GM23248 (cell line): ENCODE measurements around the gene ZNF148. TPM values are rescaled to one million over a fixed set of nuclear protein-coding genes. Genes with fewer than 3 reads are reported as not detected.

Experiments used
- DNase-seq: peaks from one replicate; pipeline ENCODE4 v3.0.0-alpha.2; 2015
- H2AFZ ChIP-seq: fragments of 200-600 bp; sonication (generic); 2 replicates; pipeline ENCODE4 v1.6.1; 2016; ENCODE audit warnings: antibody characterized with exemption
- H3F3A ChIP-seq: fragments of 200-600 bp; sonication (generic); 2 replicates; pipeline ENCODE4 v1.6.1; 2016; ENCODE audit warnings: mild to moderate bottlenecking, antibody characterized with exemption, mixed run types; ENCODE audit not compliant: insufficient read depth
- H3K27ac ChIP-seq: fragments of 200-600 bp; sonication (generic); 2 replicates; pipeline ENCODE4 v1.5.1; 2016; ENCODE audit warnings: mild to moderate bottlenecking
- H3K27me3 ChIP-seq: fragments of 200-600 bp; sonication (generic); replicated peaks from 2 replicates; pipeline ENCODE4 v1.6.1; 2016; ENCODE audit warnings: mild to moderate bottlenecking; ENCODE audit not compliant: insufficient read depth
- H3K36me3 ChIP-seq: fragments of 200-600 bp; sonication (generic); 2 replicates; pipeline ENCODE4 v1.6.1; 2016; ENCODE audit warnings: low read depth, mild to moderate bottlenecking
- H3K4me1 ChIP-seq: fragments of 200-600 bp; sonication (generic); 2 replicates; pipeline ENCODE4 v1.6.1; 2016; ENCODE audit warnings: mild to moderate bottlenecking; ENCODE audit not compliant: insufficient read depth
- H3K4me2 ChIP-seq: fragments of 200-600 bp; sonication (generic); one replicate; pipeline ENCODE4 v1.6.1; 2016; ENCODE audit warnings: mild to moderate bottlenecking; ENCODE audit not compliant: unreplicated experiment
- H3K4me3 ChIP-seq: fragments of 200-600 bp; sonication (generic); 2 replicates; pipeline ENCODE4 v1.5.1; 2016; ENCODE audit warnings: mild to moderate bottlenecking
- H3K79me2 ChIP-seq: fragments of 200-600 bp; sonication (generic); 2 replicates; pipeline ENCODE4 v1.6.1; 2016; ENCODE audit warnings: mild to moderate bottlenecking; ENCODE audit not compliant: insufficient read depth
- H3K9ac ChIP-seq: fragments of 200-600 bp; sonication (generic); 2 replicates; pipeline ENCODE4 v1.6.1; 2016; ENCODE audit warnings: mild to moderate bottlenecking
- H3K9me2 ChIP-seq: fragments of 200-600 bp; sonication (generic); 2 replicates; pipeline ENCODE4 v1.6.1; 2016; ENCODE audit warnings: mixed run types, mild to moderate bottlenecking, moderate library complexity; ENCODE audit not compliant: insufficient read depth
- H3K9me3 ChIP-seq: fragments of 200-600 bp; sonication (generic); one replicate; pipeline ENCODE4 v1.6.1; 2017; ENCODE audit warnings: low read depth
- H4K20me1 ChIP-seq: fragments of 200-600 bp; sonication (generic); 2 replicates; pipeline ENCODE4 v1.6.0; 2016; ENCODE audit not compliant: insufficient read depth
- EZH2 ChIP-seq: fragments of 200-600 bp; sonication (generic); IDR thresholded peaks from 2 replicates; pipeline ENCODE4 v1.6.1; 2018; ENCODE audit warnings: antibody characterized with exemption, mild to moderate bottlenecking; ENCODE audit not compliant: insufficient read depth, poor library complexity, severe bottlenecking
- EZH2phosphoT487 ChIP-seq: fragments of 200-600 bp; sonication (generic); IDR thresholded peaks from 2 replicates; pipeline ENCODE4 v1.6.1; 2018; ENCODE audit warnings: antibody characterized with exemption, moderate library complexity, mild to moderate bottlenecking, low read depth; ENCODE audit not compliant: insufficient read depth
- WGBS, 2 experiments: methylation state at CpG; one replicate each; pipeline ENCODE4 v1.1.6; 2015 to 2017; ENCODE audit warnings: low lambda C conversion rate in 2 of 2, low coverage in 1 of 2; ENCODE audit errors: missing lambda C conversion rate in 2 of 2; 5-methylcytosine and 5-hydroxymethylcytosine counted together
- in situ Hi-C: fragments of 300-500 bp; cut with MboI; formaldehyde crosslinking; loops from 2 replicates; pipeline ENCODE4 v1.15.0; 2020
- polyA plus RNA-seq: library from polyadenylated mRNA; unstranded; fragments of >200 nt; fragmentation: Nextera tagmentation; extraction: Ambion mirVana; gene quantifications from 2 replicates; pipeline ENCODE4 v1.2.1, GENCODE V29; 2016
- total RNA-seq: library from RNA; depleted of rRNA; stranded (reverse); fragments of >200 nt; shearing (Covaris generic); gene quantifications from 2 replicates; pipeline ENCODE4 v1.2.3, GENCODE V29; 2014

Gene ZNF148
- total and polyA plus RNA-seq, 2 experiments from 2014 or later, result 33.1 to 50.3 TPM

- no peak overlapping the region for H3K4me2 ChIP-seq
- TF ChIP-seq EZH2, result no peak
- TF ChIP-seq EZH2phosphoT487, result no peak
Measured at GRCh38 chr3:125302932-125303331, 72.2 kb downstream of the ZNF148 start.

GRCh38 chr3:125300416-125300815, 74.7 kb downstream of the ZNF148 start:
- Histone ChIP-seq H3K4me1 (peaks cover 20% of the 10 kb centered on the region), H3K27ac (peak overlapping the region; percentile 72)
- TF ChIP-seq EZH2 (no peak), EZH2phosphoT487 (no peak)

More at GRCh38 chr3:125302932-125303331, 72.2 kb downstream of the ZNF148 start:
- Histone ChIP-seq H3K4me3 (no peak overlapping the region), H3K36me3 (no peaks in the 10 kb centered on the region), H3K9ac (no peak overlapping the region), H4K20me1 (no peaks in the 10 kb centered on the region), H3K27ac (no peak overlapping the region), H3K9me2 (no peaks in the 10 kb centered on the region), H3K9me3 (no peaks in the 10 kb centered on the region), H2AFZ (no peak overlapping the region), H3K27me3 (no peaks in the 10 kb centered on the region), H3K79me2 (peaks cover 94% of the 10 kb centered on the region), H3F3A (peaks cover 19% of the 10 kb centered on the region), H3K4me1 (peaks cover 20% of the 10 kb centered on the region)
- no peak for DNase-seq
- WGBS, 2 experiments, result 88% methylated on average over 3 of the region's 3 CpGs
- in situ Hi-C loops, result no loop called here

GRCh38 chr3:125294411-125294810, 80.7 kb downstream of the ZNF148 start:
- Histone ChIP-seq H3K4me3 (no peak overlapping the region), H3K36me3 (0 out of 2 replicates have a peak, but pooled peaks cover 4% of the 10 kb centered on the region), H2AFZ (no peak overlapping the region), H4K20me1 (peaks cover 5% of the 10 kb centered on the region; the same call in 1 of the 2 replicates), H3K79me2 (peaks cover 99% of the 10 kb centered on the region), H3K4me2 (no peak overlapping the region), H3K27ac (no peak overlapping the region), H3K9me3 (no peaks in the 10 kb centered on the region), H3K9me2 (no peaks in the 10 kb centered on the region), H3K9ac (no peak overlapping the region), H3K27me3 (no peaks in the 10 kb centered on the region), H3F3A (peaks cover 5% of the 10 kb centered on the region), H3K4me1 (peaks cover under 1% of the 10 kb centered on the region; the same call in 1 of the 2 replicates)
- TF ChIP-seq EZH2 (no peak), EZH2phosphoT487 (no peak)
- DNase-seq, result no peak
- in situ Hi-C loops, result no loop called here

More at GRCh38 chr3:125300416-125300815, 74.7 kb downstream of the ZNF148 start:
- peak; percentile 89 for DNase-seq
- 5 to 6% methylated on average over 3 of the region's 3 CpGs for WGBS, 2 experiments
- Histone ChIP-seq H3K4me3 (peak overlapping the region; percentile 55), H3K36me3 (no peaks in the 10 kb centered on the region), H3K9me3 (no peaks in the 10 kb centered on the region), H4K20me1 (no peaks in the 10 kb centered on the region), H3K9ac (peak overlapping the region; percentile 31), H3K27me3 (no peaks in the 10 kb centered on the region), H3F3A (peaks cover 19% of the 10 kb centered on the region), H2AFZ (no peak overlapping the region), H3K4me2 (peak overlapping the region; percentile 68), H3K79me2 (peaks cover 94% of the 10 kb centered on the region), H3K9me2 (no peaks in the 10 kb centered on the region)
- in situ Hi-C loops, result no loop called here

GRCh38 chr3:125292015-125292414, 83.1 kb downstream of the ZNF148 start:
- in situ Hi-C loops, result no loop called here
- Histone ChIP-seq H3K27me3 (no peaks in the 10 kb centered on the region), H3K9me2 (no peaks in the 10 kb centered on the region), H3K4me2 (no peak overlapping the region), H4K20me1 (peaks cover 5% of the 10 kb centered on the region; the same call in 1 of the 2 replicates), H3K9me3 (no peaks in the 10 kb centered on the region), H3F3A (no peaks in the 10 kb centered on the region), H3K4me1 (no peaks in the 10 kb centered on the region), H3K79me2 (peaks cover 100% of the 10 kb centered on the region), H2AFZ (no peak overlapping the region), H3K4me3 (no peak overlapping the region), H3K36me3 (peaks cover 15% of the 10 kb centered on the region; the same call in 1 of the 2 replicates), H3K9ac (no peak overlapping the region), H3K27ac (no peak overlapping the region)
- DNase-seq, result no peak
- TF ChIP-seq EZH2 (no peak), EZH2phosphoT487 (no peak)
- WGBS, 2 experiments, result 93 to 96% methylated on average over 4 of the region's 4 CpGs

- peaks cover 100% of the 10 kb centered on the region for H3K79me2 ChIP-seq
- no peak for DNase-seq
- 98% methylated on average over 4 of the region's 4 CpGs for WGBS, 2 experiments
Measured at GRCh38 chr3:125289429-125289981, 85.6 kb downstream of the ZNF148 start.

More at GRCh38 chr3:125289429-125289981, 85.6 kb downstream of the ZNF148 start:
- no peak overlapping the region for H3K27ac ChIP-seq
- no peaks in the 10 kb centered on the region for H3F3A ChIP-seq
- no peak overlapping the region for H3K4me3 ChIP-seq
- no peak for TF ChIP-seq EZH2phosphoT487
- H3K4me1 ChIP-seq, result no peaks in the 10 kb centered on the region
- no peak overlapping the region for H3K4me2 ChIP-seq
- H2AFZ ChIP-seq, result no peak overlapping the region
- in situ Hi-C loops, result no loop called here
- no peaks in the 10 kb centered on the region for H3K27me3 ChIP-seq
- no peak overlapping the region for H3K9ac ChIP-seq
- peaks cover 5% of the 10 kb centered on the region; the same call in 1 of the 2 replicates for H4K20me1 ChIP-seq
- H3K9me3 ChIP-seq, result no peaks in the 10 kb centered on the region
- no peaks in the 10 kb centered on the region for H3K9me2 ChIP-seq
- peaks cover 19% of the 10 kb centered on the region; the same call in 1 of the 2 replicates for H3K36me3 ChIP-seq
